Rectal smooth muscle tissue (tissue), 1 donor: ENCODE data around the gene RTKN.

Experiments
- H3K27ac ChIP-seq: one replicate; pipeline ENCODE4 v1.7.0; 2013; ENCODE audit warnings: low read depth, low read length, inconsistent platforms
- H3K27me3 ChIP-seq: one replicate; pipeline ENCODE4 v1.7.0; 2013; ENCODE audit warnings: low read length; ENCODE audit not compliant: control insufficient read depth, insufficient read depth
- H3K36me3 ChIP-seq: one replicate; pipeline ENCODE4 v1.7.0; 2013; ENCODE audit warnings: low read length; ENCODE audit not compliant: control insufficient read depth, insufficient read depth
- H3K4me1 ChIP-seq: one replicate; pipeline ENCODE4 v1.7.0; 2013; ENCODE audit warnings: low read length; ENCODE audit not compliant: control insufficient read depth, insufficient read depth
- H3K4me3 ChIP-seq: one replicate; pipeline ENCODE4 v1.7.0; 2013; ENCODE audit warnings: low read length
- H3K9ac ChIP-seq: one replicate; pipeline ENCODE4 v1.7.0; 2013; ENCODE audit warnings: low read length

Gene RTKN

DNA sequence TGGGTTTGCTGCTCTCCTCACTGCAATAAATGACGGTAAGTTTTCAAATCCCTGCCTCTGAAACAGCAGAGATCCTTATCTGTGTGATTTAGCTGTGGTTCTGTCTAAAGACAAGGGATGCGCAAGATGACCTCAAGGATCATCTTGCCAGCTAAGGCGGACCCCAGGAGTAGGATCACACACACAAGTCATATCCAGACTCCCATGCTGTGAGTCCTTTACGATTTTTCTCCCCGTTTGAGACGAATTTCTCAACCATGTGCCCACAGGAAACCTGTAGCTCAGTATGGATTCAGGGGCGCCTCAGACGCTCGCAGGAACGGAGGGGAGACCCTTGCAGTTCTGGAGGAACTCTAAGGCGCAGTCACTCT, 50.5 kb downstream of the RTKN start:
- Histone ChIP-seq H3K9ac (peak overlapping the region; percentile 39), H3K27ac (peak overlapping the region; percentile 96), H3K27me3 (no peaks in the 10 kb centered on the region), H3K4me1 (peaks cover 7% of the 10 kb centered on the region), H3K36me3 (no peaks in the 10 kb centered on the region), H3K4me3 (peak overlapping the region; percentile 67)

- peak overlapping the region; percentile 67 for H3K4me3 ChIP-seq
- no peak overlapping the region for H3K27ac ChIP-seq
- H3K27me3 ChIP-seq: no peaks in the 10 kb centered on the region
- no peaks in the 10 kb centered on the region for H3K36me3 ChIP-seq
- H3K4me1 ChIP-seq: peaks cover 7% of the 10 kb centered on the region
- H3K9ac ChIP-seq: no peak overlapping the region
These were observed 51.1 kb downstream of the RTKN start for GRCh38 chr2:74390606-74391005.

DNA sequence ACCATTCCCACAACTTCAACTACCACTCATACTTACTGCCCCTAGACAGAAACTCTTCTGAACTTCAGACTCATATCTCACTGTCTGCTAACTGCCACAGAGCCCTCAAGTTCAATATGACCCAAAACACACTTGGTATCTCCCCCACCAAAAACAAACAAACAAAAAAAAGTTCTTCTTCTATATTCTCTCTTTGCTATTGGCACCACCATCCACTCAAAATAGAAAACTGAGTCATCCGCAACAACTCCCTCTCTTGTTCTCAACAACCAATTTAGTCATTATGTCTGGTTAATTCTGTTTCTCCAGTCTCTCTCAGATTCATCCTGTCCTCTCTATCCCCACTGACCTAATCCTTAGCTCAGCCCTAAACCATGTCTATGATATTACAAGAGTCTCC, 54.4 kb downstream of the RTKN start:
- no peak overlapping the region for H3K4me3 ChIP-seq

GRCh38 chr2:74385396-74385795, 56.3 kb downstream of the RTKN start:
- H3K4me3 ChIP-seq: no peak overlapping the region
- no peak overlapping the region for H3K27ac ChIP-seq
- H3K27me3 ChIP-seq: no peaks in the 10 kb centered on the region
- H3K4me1 ChIP-seq: peaks cover 11% of the 10 kb centered on the region
- H3K9ac ChIP-seq: no peak overlapping the region
- H3K36me3 ChIP-seq: no peaks in the 10 kb centered on the region

More for the DNA sequence above, 54.4 kb downstream of the RTKN start:
- H3K36me3 ChIP-seq: no peaks in the 10 kb centered on the region
- H3K27ac ChIP-seq: no peak overlapping the region
- H3K4me1 ChIP-seq: peaks cover 12% of the 10 kb centered on the region
- no peaks in the 10 kb centered on the region for H3K27me3 ChIP-seq
- no peak overlapping the region for H3K9ac ChIP-seq

DNA sequence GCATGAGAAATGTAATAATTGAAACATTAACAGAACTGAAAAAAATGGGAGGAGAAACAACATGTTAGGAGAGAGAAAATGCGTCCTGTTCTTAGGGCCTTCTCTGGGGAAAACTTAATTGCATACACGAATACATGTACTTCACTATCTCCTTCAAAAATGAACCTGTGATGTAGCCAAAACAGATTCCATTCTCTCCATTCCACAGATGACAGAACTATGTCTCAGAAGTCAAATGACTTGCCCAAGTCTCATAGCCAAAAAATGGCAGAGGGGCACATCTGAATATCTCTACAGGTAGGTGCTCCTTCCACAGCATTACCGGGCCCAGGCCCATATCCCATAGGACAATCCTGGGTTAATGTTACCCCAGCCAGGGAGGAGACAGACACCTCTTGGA, 57.7 kb downstream of the RTKN start:
- no peak overlapping the region for H3K27ac ChIP-seq
- peaks cover 19% of the 10 kb centered on the region for H3K4me1 ChIP-seq
- H3K9ac ChIP-seq: no peak overlapping the region
- no peaks in the 10 kb centered on the region for H3K27me3 ChIP-seq
- H3K36me3 ChIP-seq: peaks cover 1% of the 10 kb centered on the region
- no peak overlapping the region for H3K4me3 ChIP-seq

DNA sequence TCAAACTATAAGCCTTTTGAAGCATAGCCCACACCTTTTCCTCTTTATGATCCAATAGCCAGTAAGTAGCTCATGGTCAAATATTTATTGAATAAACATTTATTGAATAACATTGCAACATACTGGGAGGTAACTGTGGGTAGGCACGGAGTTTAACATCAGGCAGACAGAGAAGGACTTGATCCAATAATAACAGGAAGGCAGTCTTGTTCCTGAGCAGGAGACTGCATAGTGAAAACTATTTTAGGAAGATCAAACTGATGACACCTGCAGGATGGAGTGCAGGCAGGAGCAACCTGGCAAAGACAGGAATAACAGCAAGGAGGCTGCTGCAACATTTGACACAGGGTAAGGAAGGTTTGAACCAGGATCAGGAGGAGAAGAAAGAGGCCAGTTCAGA, 58.5 kb downstream of the RTKN start:
- no peak overlapping the region for H3K9ac ChIP-seq
- no peak overlapping the region for H3K27ac ChIP-seq
- no peak overlapping the region for H3K4me3 ChIP-seq
- peaks cover 20% of the 10 kb centered on the region for H3K4me1 ChIP-seq
- no peaks in the 10 kb centered on the region for H3K27me3 ChIP-seq
- H3K36me3 ChIP-seq: peaks cover 4% of the 10 kb centered on the region

DNA sequence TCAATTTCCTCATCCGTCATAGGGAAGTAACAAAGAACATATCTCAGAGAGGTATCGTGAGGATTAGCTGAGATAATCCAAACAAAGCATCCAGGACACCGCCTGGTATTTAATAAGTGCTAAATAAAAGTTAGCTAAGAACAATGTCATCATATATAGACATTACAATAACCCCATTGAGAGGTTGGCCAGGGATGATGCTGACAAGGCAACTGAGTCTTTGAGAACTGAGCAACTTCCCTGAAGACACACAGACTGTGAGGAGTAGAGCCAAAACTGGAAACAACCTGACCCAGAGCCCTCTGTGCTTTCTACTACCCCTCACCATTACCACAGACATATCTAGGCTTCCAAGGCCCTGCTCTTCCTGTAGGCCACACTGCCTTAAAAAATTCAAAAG, 60.0 kb downstream of the RTKN start:
- Histone ChIP-seq H3K27me3 (no peaks in the 10 kb centered on the region), H3K4me3 (no peak overlapping the region), H3K4me1 (peaks cover 20% of the 10 kb centered on the region), H3K27ac (no peak overlapping the region), H3K36me3 (peaks cover 15% of the 10 kb centered on the region), H3K9ac (no peak overlapping the region)

GRCh38 chr2:74379851-74380789, 61.6 kb downstream of the RTKN start, which contains the start of gene DCTN1:
TSS of gene DCTN1 (minus strand) at chr2:74380311. CDS start at chr2:74380037, 274 bp downstream.
- Histone ChIP-seq H3K36me3 (peaks cover 19% of the 10 kb centered on the region), H3K4me1 (peaks cover 20% of the 10 kb centered on the region), H3K27me3 (no peaks in the 10 kb centered on the region), H3K9ac (peak within 1 kb of the TSS; percentile 38), H3K27ac (peak within 1 kb of the TSS; percentile 40), H3K4me3 (peak within 1 kb of the TSS; percentile 58)

- Histone ChIP-seq H3K27me3 (no peaks in the 10 kb centered on the region), H3K4me1 (peaks cover 20% of the 10 kb centered on the region), H3K27ac (no peak overlapping the region), H3K4me3 (no peak overlapping the region), H3K9ac (no peak overlapping the region), H3K36me3 (peaks cover 19% of the 10 kb centered on the region)
These were observed 63.7 kb downstream of the RTKN start for GRCh38 chr2:74378007-74378406.

- Histone ChIP-seq H3K4me1 (peaks cover 20% of the 10 kb centered on the region), H3K27me3 (no peaks in the 10 kb centered on the region), H3K27ac (no peak overlapping the region), H3K36me3 (peaks cover 25% of the 10 kb centered on the region), H3K9ac (no peak overlapping the region), H3K4me3 (no peak overlapping the region)
These were observed 65.9 kb downstream of the RTKN start for GRCh38 chr2:74375838-74376237.
